ENCODE results near the gene CHAC1.

Gene CHAC1

GRCh38 chr15:40932156-40932555 is 21.1 kb upstream of the CHAC1 start:
- no peak for DNase-seq (ENCODE audit: low read depth)
- no peak for TF ChIP-seq CTCF (IDR thresholded peaks at IDR 0.05; ENCODE audit: low read depth, low read length, missing control alignments)
- H3K4me3 ChIP-seq (ENCODE audit: low read depth, low read length): no peak overlapping the region

GRCh38 chr15:40932649-40933516 is 20.4 kb upstream of the CHAC1 start:
- DNase-seq (ENCODE audit: low read depth): no peak
- no peak overlapping the region for H3K4me3 ChIP-seq (ENCODE audit: low read depth, low read length)
- TF ChIP-seq CTCF (IDR thresholded peaks at IDR 0.05; ENCODE audit: low read depth, low read length, missing control alignments): no peak

GRCh38 chr15:40933517-40933902 is 19.8 kb upstream of the CHAC1 start:
- H3K4me3 ChIP-seq (ENCODE audit: low read depth, low read length): no peak overlapping the region
- DNase-seq (ENCODE audit: low read depth): no peak
- TF ChIP-seq CTCF (IDR thresholded peaks at IDR 0.05; ENCODE audit: low read depth, low read length, missing control alignments): no peak

GRCh38 chr15:40934457-40934856 is 18.8 kb upstream of the CHAC1 start:
- TF ChIP-seq CTCF (IDR thresholded peaks at IDR 0.05; ENCODE audit: low read depth, low read length, missing control alignments): no peak
- no peak for DNase-seq (ENCODE audit: low read depth)

GRCh38 chr15:40936234-40936708 is 17.0 kb upstream of the CHAC1 start:
- TF ChIP-seq CTCF (IDR thresholded peaks at IDR 0.05; ENCODE audit: low read depth, low read length, missing control alignments): no peak
- DNase-seq (ENCODE audit: low read depth): no peak
- H3K4me3 ChIP-seq (ENCODE audit: low read depth, low read length): no peak overlapping the region

More at GRCh38 chr15:40934457-40934856, 18.8 kb upstream of the CHAC1 start:
- H3K4me3 ChIP-seq (ENCODE audit: low read depth, low read length): no peak overlapping the region

GRCh38 chr15:40936709-40937666 is 16.3 kb upstream of the CHAC1 start:
- TF ChIP-seq CTCF (IDR thresholded peaks at IDR 0.05; ENCODE audit: low read depth, low read length, missing control alignments): peak; percentile 54
- no peak overlapping the region for H3K4me3 ChIP-seq (ENCODE audit: low read depth, low read length)
- no peak for DNase-seq (ENCODE audit: low read depth)
